GM19035 (cell line): ENCODE results near the gene SRPX.

Source experiments
- ATAC-seq: cut with Tn5 transposase; IDR thresholded peaks from one replicate; pipeline ENCODE4 v1.9.1; 2021; ENCODE audit not compliant: unreplicated experiment

Gene SRPX

DNA sequence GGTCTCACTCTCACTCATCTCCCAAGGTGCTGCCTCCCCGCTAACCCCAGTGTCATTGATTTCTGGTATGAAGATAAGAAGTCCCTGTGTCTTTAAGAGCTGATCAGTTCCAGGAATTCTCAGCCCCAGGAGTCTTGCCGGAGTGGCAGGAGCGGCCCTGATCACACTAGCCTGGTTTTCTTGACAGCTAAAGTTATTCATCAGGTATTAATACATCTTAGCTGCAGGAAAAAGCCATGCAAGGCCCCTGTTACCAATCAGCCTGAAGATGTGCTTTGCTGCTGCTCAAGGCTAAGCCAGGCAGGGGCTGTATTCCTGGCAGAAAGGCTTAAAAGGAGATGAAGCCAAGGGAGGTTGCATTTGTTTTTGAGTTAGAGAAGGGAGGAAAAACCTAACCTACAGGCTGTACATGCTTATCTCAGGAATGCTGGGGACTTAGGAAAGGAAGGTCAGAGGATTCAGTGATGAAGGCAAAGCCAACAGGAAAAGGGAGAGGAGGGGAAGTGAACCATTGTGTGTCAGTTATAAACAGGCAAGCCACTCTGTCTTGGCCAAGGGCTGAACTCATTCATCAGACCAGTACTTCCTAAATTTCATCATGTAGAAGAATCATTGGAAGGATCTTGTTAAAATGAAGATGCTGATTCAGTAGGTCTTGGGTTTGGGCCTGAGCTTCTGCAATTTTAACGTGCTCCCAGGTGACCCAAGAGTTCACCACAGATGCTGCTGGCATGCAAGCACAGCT is 8.6 kb downstream of the SRPX start:
- ATAC-seq, result no peak

DNA sequence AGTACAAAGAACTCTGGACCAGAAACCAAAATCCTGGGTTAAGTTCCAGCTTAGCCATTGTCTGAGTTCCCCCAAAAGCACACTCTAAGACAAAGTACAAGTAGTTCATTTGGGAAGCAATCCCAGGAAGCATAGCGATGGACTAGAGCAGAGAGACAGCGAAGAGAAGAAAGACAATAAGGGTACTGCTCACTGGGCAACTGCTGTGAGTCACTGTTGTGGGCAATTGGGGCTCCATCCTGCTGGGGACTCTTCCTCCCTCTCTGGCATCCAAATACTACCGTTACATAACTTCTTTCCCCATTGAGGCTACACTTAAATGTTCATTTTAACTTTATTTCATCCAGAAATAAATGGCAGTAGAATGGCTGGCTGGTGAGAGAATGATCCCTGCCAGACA is 14.1 kb downstream of the SRPX start:
- no peak for ATAC-seq

DNA sequence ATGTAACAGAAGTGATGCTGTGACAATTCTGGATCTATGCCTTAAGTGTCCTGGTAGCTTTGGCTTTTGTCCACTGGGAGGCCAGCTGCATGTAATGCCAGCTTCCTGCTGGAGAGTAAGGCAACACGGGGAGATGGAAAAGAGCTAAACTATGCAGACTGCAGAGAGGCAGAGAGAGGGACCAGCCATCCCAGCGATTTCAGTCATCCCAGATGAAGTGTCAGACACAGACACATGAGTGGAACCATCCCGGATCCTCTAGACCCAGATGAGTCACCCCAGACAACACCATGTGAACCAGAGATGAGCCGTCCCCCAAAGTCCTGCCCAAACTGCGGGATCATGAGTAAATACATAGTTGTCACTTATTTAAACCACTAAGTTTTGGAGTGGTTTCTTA is 14.6 kb downstream of the SRPX start:
- no peak for ATAC-seq

DNA sequence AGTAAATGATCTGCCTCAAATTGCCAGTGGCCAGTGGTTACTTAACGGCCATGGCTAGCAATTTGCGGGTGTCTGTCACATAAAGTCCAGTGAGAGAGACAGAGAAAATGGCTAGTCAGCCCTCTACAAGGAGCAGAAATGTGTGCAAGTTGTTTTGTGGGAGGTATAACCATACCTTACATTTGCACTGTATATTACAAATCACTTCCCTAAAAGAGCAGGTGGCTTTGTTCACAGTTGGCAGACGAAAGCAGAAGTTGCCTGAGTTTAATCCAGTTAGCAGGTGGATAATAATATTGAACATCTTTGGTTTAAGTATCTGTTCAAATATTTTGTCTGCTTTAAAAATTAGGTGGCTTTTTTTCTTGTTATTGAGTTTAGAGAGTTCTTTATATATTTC is 15.6 kb downstream of the SRPX start:
- ATAC-seq, result no peak

DNA sequence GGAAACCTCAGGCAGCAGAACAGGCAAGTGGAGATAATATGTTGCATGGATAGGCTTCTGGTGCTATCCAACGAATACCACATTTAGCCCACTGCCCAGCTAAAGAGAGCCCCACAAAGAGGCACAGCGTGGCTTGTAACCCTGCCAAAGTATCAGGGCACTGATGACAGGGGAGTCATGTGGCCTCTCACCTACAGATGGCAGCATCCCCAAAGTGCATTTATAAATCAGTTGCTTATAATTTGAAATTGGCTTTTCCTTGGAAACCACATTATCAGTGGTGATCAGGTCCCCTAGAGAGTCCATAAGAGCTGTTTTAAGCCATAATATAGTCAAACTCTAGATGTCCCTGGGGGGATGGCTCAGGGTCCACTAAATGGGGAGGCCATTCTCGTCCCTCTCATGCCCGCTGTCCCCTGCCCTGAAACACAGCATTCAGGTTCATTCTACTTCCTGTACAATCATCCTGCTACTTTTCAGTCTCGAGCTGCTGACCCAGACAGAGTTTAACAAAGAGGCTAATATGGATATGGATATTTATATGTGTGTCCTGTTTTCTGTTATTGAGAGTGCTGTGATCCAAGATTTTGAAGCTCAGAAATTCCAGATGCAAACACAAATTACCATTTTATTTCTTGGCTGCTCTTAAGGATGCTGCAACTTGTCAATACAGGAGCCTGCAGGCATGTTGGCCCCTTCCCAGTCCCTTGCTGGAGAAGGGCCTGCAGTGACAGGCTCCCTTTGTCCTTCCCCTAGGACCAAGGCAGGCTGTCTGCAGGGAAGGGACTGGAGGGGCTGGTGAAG is 28.5 kb downstream of the SRPX start:
- ATAC-seq, result no peak

DNA sequence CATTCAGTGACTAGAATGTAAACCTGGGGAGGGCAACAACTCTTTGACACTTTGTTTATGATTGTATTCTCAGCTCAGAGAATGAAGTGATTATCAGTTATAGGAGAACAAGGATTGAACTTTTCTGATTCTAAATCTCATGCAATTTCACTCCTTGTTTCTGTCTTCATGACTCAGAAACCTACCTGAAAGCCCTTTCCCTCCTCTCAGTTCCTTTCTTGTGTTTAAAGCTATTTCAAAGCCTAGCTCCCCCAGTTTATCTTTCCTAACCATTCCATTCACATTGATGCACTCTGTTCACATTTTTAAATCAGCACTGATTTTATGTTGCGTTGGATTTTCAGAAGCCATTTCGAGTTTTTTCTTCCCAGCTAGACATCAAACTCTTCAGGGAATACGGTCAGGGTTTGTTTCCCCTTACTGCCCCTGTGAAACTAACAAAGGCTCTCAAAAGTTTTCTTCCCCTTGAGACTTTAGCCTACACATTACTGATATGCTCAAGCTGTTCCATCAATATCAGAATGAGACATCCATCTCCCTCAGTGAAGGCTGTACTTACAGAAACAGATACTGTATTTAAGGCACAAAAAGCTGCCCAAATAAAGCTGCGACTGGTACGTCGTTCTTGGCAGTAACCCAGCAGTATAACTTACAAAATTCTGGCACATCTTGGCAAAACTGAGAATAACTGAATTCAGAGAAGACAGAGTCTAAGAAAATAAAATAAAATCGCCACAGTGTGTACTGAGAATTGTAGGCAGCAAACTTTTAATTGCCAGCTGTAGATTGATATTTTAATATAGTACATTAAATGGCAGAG is 31.0 kb downstream of the SRPX start:
- no peak for ATAC-seq

DNA sequence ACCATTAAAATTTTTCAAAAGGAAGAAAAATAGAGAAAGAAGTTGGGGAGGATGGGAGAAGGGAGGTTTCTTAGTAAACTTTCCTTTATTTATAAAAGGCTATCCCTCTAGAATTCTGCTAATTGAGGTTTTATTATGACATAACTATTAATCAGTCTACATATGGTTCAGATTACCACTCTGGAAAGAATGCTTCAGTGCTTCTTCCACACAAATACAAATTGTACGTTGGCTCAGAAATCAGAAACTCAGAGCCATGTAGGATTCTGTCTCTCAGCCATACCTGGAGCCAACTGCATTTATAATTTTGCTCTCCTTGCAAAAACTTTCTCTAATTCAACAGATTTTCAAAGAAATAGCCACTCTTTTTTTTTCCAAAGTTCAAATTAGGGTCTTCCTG is 37.1 kb downstream of the SRPX start:
- no peak for ATAC-seq

DNA sequence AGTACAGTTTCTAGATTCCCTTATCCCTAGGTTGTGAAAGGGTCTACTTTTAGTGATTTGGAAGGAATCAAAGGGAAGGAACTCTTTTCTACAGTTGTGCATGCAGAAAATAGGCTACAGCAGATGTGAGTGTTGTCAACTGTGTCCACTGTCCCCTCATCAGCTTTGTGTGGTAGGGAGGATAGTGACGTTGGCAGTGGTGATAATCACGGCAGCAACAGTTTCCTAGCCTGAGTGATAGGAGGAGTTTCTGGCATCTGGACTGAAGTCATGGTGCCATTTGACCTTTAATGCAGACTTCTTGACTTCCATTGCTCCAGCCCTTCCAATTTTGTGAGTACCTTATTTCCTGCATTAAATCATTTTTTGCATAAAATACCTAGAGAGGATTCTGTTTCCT is 39.3 kb downstream of the SRPX start:
- no peak for ATAC-seq

DNA sequence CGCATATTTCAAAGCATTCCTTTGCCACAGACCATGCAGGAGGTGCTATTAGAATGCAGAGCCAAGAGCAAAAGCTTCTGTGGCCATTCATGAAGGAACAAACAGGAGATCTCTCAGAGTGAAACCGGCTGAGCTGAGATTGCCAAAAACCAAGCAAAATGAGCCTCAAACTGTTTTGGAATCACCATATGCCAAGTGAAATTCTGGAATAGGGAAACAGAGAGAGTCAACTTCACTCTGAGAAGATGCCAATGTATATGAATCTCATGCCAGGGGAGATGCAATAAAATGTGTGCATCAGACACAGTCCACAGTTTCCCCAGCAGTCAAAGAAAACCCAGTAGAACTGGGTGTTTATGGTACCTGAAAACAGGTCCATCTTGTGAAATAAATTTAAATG is 42.3 kb downstream of the SRPX start:
- ATAC-seq, result no peak

DNA sequence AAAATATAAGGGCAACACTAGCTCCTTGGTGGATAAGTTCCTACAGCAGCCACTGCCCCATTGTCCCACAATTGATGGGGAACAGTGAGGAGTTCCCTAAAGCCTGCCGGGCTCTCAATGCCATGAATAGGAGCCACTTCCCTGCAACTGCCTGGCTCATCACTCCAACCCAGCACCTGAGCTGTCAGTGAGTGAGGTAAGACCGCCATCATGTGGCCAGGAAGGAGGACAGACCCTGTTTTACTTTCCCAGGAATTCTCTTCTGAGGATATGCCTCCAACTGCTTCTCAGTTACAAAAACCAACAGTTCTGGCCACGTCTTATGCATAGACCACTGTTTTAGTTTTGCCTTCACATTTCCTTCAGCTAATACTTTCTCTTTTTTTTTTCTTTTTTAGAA is 45.5 kb downstream of the SRPX start:
- no peak for ATAC-seq

DNA sequence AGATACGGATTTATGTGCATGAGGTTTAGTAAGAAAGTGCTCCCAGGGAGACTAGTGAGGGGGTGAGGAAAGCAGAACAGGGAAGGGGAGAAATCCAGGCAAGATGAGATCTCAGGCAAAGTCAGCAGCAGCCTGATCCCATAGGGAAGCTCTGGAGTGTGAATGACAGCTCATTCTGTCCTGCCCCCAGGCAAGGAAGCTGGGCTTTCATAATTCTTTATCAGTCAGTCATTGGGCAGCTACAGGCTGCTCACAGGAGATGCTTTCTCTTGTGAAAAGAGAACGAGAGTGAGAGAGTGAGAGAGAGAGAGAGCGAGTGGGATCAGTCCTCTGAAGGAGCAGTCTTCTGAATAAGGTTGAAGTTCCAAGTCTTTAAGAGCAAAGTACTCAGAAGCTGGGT is 48.1 kb downstream of the SRPX start:
- ATAC-seq, result no peak

DNA sequence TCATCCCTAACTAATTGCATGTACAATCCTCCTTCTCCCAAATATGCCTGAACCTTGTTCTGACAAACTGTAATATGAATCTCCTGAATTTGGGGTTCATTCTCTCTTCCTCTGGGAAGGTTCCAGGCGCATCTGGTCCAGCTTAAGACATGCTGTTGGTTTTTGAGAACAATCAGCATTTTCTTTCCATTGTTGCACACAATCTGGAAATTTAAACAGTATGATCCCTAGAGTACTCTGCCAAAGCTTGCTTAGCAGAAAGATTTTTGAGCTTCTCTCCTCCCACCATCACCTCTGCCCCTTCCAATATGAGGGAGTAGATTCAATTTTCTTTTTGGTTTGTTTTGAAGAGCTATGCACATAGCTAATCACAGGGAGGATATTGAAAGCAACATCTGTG is 50.1 kb downstream of the SRPX start:
- ATAC-seq, result no peak

DNA sequence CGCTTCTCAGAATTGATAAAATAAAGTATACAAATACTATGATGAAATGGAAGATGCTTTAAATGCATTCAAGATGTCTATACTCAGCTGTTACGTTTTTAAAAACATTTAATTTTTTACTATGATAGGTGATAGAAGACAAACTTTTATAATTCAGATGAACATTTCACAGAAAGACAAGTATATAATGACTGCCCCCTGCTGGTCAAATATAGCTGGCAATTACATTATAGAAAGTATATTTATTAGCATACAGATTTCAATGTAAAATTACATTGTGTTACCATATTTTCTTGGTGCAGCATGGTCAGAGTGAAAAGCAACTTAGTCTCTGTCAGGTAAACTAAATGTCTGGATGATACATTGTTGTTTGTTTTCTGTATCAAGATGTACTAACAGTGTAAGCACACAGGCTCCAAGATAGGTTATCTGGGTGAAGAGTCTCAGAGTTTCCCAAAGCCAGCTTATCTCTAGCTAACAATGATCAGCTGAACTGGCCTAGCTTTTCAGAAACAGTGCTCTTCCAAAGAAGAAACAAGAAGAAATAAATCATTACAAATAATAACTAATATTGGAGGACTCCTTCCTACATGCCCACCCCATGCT is 54.1 kb downstream of the SRPX start:
- no peak for ATAC-seq

DNA sequence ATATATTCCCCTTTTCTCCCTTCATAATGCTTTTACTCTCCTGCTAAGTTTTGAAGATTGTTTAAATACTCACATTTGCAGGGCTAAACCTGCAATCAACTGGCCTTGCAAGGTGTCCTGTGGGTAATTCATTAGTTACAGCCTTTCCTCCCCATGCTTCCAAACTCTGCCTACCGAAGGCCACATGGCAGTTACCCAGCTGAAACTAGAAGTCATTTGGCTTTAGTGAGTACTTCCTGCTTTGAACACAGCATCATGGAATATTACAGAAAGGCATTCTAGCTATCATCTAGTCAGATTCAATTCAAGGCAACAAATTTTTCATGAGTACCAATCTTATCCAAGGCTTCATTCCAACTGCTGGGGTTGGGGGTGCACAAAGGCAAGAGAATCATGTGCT is 55.6 kb downstream of the SRPX start:
- no peak for ATAC-seq

DNA sequence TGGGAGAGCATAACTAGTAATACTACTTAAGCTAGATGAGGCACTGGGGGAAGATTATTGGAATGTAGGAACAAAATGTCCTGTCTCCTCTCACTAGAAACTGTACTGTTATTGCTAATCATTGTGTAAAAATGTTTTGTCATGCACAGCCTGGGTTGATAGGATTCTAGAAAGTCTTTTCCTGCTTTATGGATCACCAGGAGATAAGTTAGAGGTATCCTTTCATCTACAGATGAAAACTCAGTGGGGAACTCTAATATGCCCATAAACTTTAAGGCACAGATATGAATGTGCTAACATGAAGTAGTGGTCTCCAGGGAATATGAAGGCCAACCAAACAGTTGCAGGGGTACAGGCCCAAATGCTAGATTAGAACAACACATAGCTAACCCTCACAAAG is 57.5 kb downstream of the SRPX start:
- ATAC-seq, result no peak

DNA sequence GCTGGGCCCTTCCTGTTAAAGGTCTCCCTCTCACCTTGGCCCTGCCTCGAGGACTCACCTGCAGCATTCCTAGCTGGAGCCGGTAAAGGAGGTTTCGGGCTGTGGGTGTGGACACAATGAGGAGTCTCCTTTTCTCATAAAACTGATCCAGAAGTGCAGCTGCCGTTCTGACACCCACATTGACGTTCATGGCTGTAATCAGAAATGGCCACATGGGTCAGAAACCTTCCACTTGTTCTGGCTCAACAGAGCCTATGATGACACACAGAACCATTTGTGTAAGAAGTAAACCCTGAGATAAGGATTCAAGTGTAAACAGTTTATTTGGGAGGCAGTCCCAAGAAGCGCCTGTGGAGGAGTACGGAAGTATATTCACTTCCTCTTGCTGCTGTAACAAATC is 63.8 kb downstream of the SRPX start:
- ATAC-seq, result no peak

DNA sequence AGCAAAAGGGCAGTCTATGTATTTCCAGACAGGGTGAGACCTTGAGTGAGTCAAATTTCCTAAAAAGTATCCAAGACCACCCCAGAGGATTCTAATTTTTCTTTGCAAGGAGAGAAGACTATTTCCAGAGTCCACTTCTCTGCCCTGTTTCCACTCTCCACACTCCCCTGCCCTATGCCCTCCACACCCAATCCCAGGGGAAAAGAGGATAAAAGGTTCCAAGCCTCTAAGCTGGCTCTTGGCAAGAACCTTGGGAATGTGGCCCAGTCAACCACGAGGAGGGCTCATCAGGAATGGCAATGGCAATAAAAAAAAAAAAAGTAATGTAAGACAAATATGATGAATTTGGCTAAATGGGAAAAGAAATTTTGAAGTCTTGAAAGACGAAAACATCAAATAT is 65.9 kb downstream of the SRPX start:
- no peak for ATAC-seq

DNA sequence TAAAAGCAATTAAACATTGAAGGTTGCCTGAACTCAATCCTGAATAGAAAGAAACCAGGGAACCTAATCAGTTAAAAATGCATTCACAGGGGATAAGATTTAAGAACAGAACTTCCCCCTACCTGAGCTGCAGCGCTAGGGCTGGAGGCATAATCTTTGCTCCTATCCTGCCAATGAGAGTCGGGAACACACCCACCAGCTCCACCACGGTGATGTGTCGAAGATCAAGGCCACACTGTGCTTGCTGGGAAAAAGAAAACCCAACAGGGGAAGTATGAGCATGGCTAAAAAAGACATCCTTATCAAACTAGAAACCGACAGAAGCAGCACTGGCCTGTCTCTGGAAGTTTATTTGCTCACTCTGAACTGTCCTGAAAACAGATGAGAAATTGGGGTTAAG is 66.3 kb downstream of the SRPX start:
- ATAC-seq, result no peak

DNA sequence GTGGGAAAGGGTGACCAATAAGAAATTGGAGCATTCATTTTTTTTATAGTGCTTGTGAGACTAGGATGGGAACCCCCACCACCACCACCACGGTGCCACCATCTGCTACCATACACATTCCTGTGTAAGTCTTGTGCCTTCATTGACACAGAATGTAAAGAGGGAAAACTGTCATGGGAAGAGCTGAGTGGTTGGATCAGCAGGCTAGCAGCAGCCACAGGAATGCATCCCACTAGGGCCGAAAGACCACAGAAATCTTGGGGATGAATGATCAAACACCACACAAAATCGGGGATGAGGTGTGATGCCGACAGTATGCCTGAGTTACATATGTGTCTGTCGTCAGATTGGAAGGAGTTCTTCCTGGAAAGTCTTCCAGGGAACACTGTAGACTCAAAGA is 69.2 kb downstream of the SRPX start:
- ATAC-seq, result no peak

DNA sequence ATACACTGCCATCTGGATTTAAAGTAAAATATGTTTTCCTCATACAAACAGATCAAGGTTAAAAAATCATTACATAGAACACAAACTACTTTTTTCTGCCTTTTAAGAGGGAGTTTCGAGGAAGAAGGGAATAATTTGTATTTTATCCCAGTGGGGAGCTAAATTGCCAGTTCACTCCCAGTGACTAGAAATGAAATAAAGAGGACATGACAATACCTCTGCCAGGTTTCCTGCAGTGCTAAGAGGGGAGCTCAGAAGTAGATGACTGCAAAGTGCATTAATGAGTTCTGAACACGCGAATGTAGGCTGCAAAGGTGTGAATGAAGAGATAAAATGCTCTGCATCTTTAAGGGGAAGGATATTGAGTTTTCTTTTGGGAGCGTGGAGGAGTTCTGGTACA is 69.7 kb downstream of the SRPX start:
- ATAC-seq, result no peak

DNA sequence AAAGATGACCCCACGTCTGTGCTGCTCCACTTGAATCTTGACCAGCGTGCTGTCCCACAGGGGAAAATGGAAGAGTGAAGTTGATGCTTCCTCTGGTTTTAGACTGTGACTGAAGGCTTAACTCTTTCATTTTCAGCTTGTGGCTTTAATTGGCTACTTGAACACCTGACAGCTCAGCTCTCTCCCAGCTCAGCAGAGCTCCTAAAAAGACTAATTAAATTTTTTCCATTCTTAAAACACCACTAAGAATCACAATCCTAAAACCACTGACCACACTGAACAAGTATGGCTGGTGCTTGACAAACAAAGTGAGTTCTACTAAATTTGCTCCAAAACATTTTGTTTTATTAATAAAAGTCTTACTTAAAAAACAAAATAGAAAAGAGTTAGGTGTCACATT is 71.7 kb downstream of the SRPX start:
- no peak for ATAC-seq
